ENCODE data around the gene MAPK1.

DNA sequence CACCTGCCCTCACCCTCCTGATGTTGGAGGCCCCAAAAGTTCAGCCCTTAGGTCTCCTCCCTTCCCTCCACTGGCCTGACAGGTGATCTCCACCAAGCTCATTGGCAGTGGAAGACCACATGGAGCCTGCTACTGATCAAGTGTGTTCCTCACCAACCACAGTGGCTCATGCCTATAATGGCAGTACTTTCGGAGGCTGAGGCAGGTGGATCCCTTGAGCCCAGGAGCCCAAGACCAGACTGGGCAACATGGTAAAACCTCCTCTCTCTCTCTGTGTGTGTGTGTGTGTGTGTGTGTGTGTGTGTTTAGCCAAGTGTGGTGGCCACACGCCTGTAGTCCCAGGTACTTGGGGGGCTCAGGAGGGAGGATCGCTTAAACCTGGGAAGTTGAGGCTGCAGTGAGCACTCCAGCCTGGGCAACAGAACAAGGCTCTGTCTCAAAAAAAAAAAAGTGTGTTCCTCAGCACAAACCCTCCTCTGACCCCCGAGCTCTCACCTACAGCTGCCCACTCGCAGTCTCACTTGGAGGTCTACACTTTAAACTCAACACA, 127.5 kb downstream of the MAPK1 start:
- no peak for TF ChIP-seq GATA2 (IDR thresholded peaks at IDR 0.05; ENCODE audit: low read depth, low read length)
- TF ChIP-seq GATA3 (IDR thresholded peaks at IDR 0.05; ENCODE audit: low read depth, low read length) = no peak

Data from SH-SY5Y (cell line).